Sciatic nerve (tissue), 2 donors: Measurements from ENCODE around the gene MED9. TPM values are rescaled to one million over a fixed set of nuclear protein-coding genes. Genes with fewer than 3 reads are reported as not detected.
A peak's percentile ranks its signal among the peaks of the same experiment; 100 is the strongest.
"Not testable (repeated sequence)": the region's sequence is repeated elsewhere in the genome, so short reads cannot be mapped to it uniquely, and the experiment has no call there.

Experiments
- ATAC-seq: fragments of 200-7000 bp; cut with Tn5 transposase; one replicate; pipeline ENCODE4 v1.9.1; 2020; ENCODE audit warnings: mild to moderate bottlenecking, moderate library complexity
- DNase-seq: peaks from one replicate; pipeline ENCODE4 v3.0.0-alpha.2; 2020; ENCODE audit warnings: low spot score
- intact Hi-C: fragments of 100-400 bp; cut with DNase I; formaldehyde crosslinking; loops from one replicate; pipeline ENCODE4 v1.14.2; 2022
- total RNA-seq: library from RNA; stranded (reverse); fragmentation: NEBNext Ultra II Directional; extraction: Animal tissue kit (Norgen Biotek cat#: 25700); gene quantifications from one replicate; pipeline ENCODE4 v1.2.1, GENCODE V29; 2021
- donor health status: DM: no; HTN: no; CAD: no.
- donor health status: DM: no; HTN: no; CAD: no.

Gene MED9
- total RNA-seq, 1 donor from 2014 or later, result 13.7 TPM

GRCh38 chr17:17480593-17481148 lies 3.9 kb downstream of the MED9 start:
- intact Hi-C loops, result no loop called here

GRCh38 chr17:17481860-17482259 lies 5.1 kb downstream of the MED9 start:
- DNase-seq (no peak), ATAC-seq (no peak)
- intact Hi-C loops, result no loop called here

More at GRCh38 chr17:17480593-17481148, 3.9 kb downstream of the MED9 start:
- ATAC-seq (no peak), DNase-seq (no peak)

- intact Hi-C loops, result no loop called here
- no peak for ATAC-seq
- DNase-seq, result no peak
Measured at GRCh38 chr17:17484451-17484899, 7.7 kb downstream of the MED9 start.

DNA sequence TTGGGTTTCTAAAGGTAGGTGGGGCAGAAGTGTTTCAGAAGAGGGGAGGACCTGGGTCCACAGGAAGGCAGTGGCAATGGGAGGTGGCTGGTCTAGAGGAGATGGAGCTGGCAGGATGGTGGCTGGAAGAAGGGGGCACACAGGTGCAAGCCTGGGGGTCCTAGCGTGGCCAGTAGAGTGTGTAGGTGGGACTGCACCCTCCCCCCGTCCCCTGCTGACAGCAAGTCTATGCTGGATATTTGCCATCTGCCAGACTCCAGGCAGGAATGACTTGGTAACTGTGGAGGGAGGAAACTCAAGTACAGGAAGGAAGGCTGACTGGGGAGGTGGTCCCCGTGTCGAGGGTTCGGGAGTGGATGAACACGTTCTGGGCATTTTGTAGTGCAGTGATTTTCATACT lies 8.6 kb downstream of the MED9 start:
- ATAC-seq (no peak), DNase-seq (no peak)
- intact Hi-C loops, result no loop called here

DNA sequence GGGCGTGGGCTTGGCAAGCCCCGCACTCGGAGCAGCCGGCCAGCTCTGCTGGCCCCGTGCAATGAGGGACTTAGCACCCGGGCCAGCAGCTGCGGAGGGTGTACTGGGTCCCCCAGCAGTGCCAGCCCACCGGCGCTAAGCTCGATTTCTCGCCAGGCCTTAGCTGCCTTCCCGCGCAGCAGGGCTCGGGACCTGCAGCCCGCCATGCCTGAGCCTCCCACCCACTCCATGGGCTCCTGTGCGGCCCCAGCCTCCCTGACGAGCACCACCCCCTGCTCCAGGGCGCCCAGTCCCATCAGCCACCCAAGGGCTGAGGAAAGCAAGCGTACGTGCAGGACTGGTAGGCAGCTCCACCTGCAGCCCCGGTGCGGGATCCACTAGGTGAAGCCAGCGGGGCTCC lies 9.6 kb downstream of the MED9 start:
- peak; percentile 35 for DNase-seq
- ATAC-seq, intact Hi-C loops: not testable (repeated sequence)

DNA sequence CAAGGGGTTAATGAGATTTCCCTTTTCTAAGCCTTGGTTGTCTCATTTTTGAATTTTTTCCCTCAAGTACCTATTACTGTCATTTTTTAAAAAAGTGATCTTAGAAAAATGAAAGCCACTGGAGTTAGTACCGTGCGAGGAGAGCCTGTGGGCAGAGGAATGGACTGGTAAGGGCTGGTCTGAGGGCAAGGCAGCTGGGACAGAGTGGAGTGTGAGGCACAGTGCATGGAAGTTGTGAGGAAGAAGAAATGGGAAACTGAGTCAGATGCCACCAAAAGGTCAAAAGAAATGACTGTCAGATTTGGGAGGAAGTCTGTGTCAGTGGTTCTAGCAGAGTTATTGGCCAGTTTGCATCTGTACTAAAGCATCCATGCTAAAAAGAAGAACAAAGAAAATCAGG lies 11.2 kb downstream of the MED9 start:
- intact Hi-C loops, result no loop called here
- ATAC-seq (no peak), DNase-seq (no peak)

DNA sequence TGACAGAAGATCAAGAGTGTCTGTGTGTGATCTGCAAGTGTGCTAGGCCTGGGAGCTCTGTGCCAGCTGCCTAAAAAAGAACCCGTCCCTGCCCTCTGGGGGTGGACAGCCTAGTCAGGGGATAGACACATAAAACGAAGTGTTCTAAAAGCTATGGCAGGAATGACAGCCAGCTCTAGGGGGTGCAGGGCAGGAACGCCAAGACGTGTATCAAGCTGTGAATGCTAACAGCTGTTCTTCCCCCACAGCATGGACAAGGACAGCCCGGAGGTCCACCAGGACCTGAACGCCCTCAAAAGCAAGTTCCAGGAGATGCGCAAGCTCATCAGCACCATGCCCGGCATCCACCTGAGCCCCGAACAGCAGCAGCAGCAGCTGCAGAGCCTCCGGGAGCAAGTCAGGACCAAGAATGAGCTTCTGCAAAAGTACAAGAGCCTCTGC lies 14.3 kb downstream of the MED9 start:
- intact Hi-C loops, result loop anchor here (10.0 kb wide), 1 partner anchor 154 kb away; no protein-coding TSS in a partner anchor
- DNase-seq (no peak), ATAC-seq (no peak)

GRCh38 chr17:17491546-17491988 lies 14.8 kb downstream of the MED9 start:
- ATAC-seq, result no peak
- DNase-seq, result peak; percentile 51
- intact Hi-C loops, result loop anchor here (10.0 kb wide), 1 partner anchor 153 kb away; no protein-coding TSS in a partner anchor

GRCh38 chr17:17492085-17492484 lies 15.3 kb downstream of the MED9 start:
- intact Hi-C loops, result loop anchor here (10.0 kb wide), 1 partner anchor 153 kb away; no protein-coding TSS in a partner anchor

GRCh38 chr17:17492571-17492970 lies 15.8 kb downstream of the MED9 start:
- DNase-seq (peak; percentile 54), ATAC-seq (no peak)
- intact Hi-C loops, result loop anchor here (10.0 kb wide), 1 partner anchor 152 kb away; no protein-coding TSS in a partner anchor

More at GRCh38 chr17:17492085-17492484, 15.3 kb downstream of the MED9 start:
- DNase-seq (peak; percentile 50), ATAC-seq (no peak)

DNA sequence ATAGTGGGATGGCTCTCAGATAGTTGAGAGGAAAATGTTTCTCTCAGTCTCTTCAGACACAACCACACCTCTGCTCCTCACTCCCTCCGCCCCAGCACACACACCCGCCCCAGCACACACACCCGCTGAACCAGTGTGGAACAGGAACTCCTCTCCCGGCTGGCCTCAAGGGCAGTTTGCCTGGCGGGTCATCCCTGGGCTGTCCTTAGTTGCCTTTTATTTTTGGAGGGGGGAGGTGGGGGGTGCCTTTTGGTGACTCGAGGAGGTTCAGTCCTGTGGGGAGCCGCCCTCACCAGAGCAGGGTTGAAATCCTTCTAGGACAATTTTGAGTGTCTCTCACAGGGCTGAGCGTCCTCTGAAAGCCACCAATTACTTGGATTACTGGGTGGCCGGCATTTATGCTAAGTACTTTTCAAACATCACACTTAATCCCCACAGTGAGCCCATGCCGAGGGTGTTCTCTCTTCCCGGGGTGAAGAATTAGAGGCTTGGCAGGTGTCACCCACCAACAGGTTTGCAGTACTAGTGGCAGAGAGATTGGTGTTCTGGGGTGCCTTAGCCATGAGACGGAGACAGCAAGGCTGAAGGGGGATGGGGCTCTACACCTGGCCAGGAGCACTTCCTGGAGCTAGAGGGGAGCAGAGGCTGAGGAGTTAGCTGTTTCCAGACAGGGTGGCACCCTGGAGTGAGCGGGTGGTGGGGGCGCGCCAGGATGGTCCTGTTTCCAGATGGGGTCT lies 16.6 kb downstream of the MED9 start:
- intact Hi-C loops, result loop anchor here (10.0 kb wide), 1 partner anchor 151 kb away; no protein-coding TSS in a partner anchor
- ATAC-seq, result peak; percentile 13

DNA sequence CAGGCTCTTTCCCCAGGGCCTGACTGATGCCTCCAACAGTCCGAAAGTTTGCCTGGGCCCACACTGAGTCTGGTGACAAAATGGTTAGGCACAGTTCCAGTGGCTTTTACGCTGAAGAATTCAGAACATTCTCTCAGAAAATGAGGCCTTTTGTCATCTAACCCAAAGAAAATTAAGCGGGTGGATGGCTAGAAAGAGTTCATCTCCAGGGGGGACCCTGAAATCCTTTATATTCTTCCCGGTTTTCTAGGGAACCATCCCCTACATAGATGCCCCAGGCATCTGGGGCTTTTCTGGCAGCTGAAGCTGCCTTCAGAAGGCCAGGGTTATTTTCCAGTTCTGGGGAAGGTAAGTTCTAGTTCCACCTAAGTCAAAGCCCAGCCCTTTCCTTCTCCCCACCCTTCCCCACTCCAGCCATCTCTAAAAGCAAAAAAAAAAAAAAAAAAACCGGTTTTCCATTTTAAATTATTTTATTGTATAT lies 17.2 kb downstream of the MED9 start:
- no peak for DNase-seq

More for the DNA sequence above, 16.6 kb downstream of the MED9 start:
- DNase-seq, result peak; percentile 71

GRCh38 chr17:17494499-17494869 lies 17.7 kb downstream of the MED9 start:
- DNase-seq (peak; percentile 62), ATAC-seq (no peak)
- intact Hi-C loops, result loop anchor here (10.0 kb wide), 1 partner anchor 150 kb away; no protein-coding TSS in a partner anchor

More for the DNA sequence above, 17.2 kb downstream of the MED9 start:
- ATAC-seq, result no peak
- intact Hi-C loops, result loop anchor here (10.0 kb wide), 1 partner anchor 151 kb away; no protein-coding TSS in a partner anchor

- ATAC-seq (peak; percentile 26), DNase-seq (peak; percentile 67)
- intact Hi-C loops, result loop anchor here (5.0 to 10.0 kb wide), 2 partner anchors 138 to 150 kb away; no protein-coding TSS in a partner anchor
Measured at GRCh38 chr17:17494870-17495535, 18.2 kb downstream of the MED9 start.

GRCh38 chr17:17495536-17496188 lies 18.9 kb downstream of the MED9 start:
- ATAC-seq (no peak), DNase-seq (peak; percentile 73)

GRCh38 chr17:17496189-17497064 lies 19.6 kb downstream of the MED9 start, which contains the start of gene RASD1:
Gene RASD1, minus strand, starts transcription at chr17:17496395. Its CDS starts 214 bp downstream, at chr17:17496181.
- ATAC-seq (peak; percentile 92), DNase-seq (peak; percentile 96)
- intact Hi-C loops, result loop anchor here (5.0 to 10.0 kb wide), 2 partner anchors 139 to 148 kb away; no protein-coding TSS in a partner anchor

More at GRCh38 chr17:17495536-17496188, 18.9 kb downstream of the MED9 start:
- intact Hi-C loops, result loop anchor here (5.0 to 10.0 kb wide), 2 partner anchors 138 to 149 kb away; no protein-coding TSS in a partner anchor
